Thoracic aorta (tissue), 2 donors: ENCODE measurements around the gene KLRD1. TPM values are rescaled to one million over a fixed set of nuclear protein-coding genes. Genes with fewer than 3 reads are reported as not detected.

Source experiments
- ATAC-seq: fragments of 150-250 bp; one replicate; pipeline ENCODE4 v1.8.0; 2017; ENCODE audit warnings: low read depth; ENCODE audit not compliant: insufficient number of reproducible peaks, low FRiP score
- DNase-seq: peaks from one replicate; pipeline ENCODE4 v3.0.0-alpha.2; 2020; ENCODE audit warnings: low spot score
- H3K27ac ChIP-seq, 2 donors: fragments of 200-600 bp; sonication (generic); 1 replicate in 1 of 2; 2 replicates in 1 of 2; pipeline ENCODE4 v1.5.1; 2016; ENCODE audit warnings: mild to moderate bottlenecking in 2 of 2, moderate library complexity in 2 of 2
- H3K27me3 ChIP-seq: fragments of 200-600 bp; sonication (generic); replicated peaks from 2 replicates; pipeline ENCODE4 v1.6.0; 2016; ENCODE audit warnings: mild to moderate bottlenecking; ENCODE audit not compliant: insufficient read depth
- H3K36me3 ChIP-seq: fragments of 200-600 bp; sonication (generic); one replicate; pipeline ENCODE4 v1.5.1; 2016
- H3K4me1 ChIP-seq, 2 donors: fragments of 200-600 bp; sonication (generic); 1 replicate in 1 of 2; 2 replicates in 1 of 2; pipeline versions ENCODE4 v1.5.1 to v1.6.0; 2016; ENCODE audit warnings: low read depth in 2 of 2, mild to moderate bottlenecking in 1 of 2; ENCODE audit not compliant: control insufficient read depth in 1 of 2
- H3K4me3 ChIP-seq: fragments of 200-600 bp; sonication (generic); 2 replicates; pipeline ENCODE4 v1.5.1; 2016; ENCODE audit warnings: mild to moderate bottlenecking
- H3K9me3 ChIP-seq: fragments of 200-600 bp; sonication (generic); 2 replicates; pipeline ENCODE4 v1.5.1; 2016
- total RNA-seq, 2 donors: library from RNA; depleted of rRNA; stranded (reverse); fragments of >200 nt; gene quantifications; one replicate each; pipeline versions ENCODE4 v1.1.0 to v1.2.3, GENCODE V29; 2016
- TF ChIP-seq, protein P1 (sequence below): fragments of 200-600 bp; sonication (generic); IDR thresholded peaks from one replicate; pipeline ENCODE4 v1.5.1; 2019; ENCODE audit warnings: antibody characterized with exemption

The KLRD1 gene
- total RNA-seq, 2 donors from 2014 or later, result 1.9 to 13.0 TPM

- Histone ChIP-seq H3K27me3 (no peaks in the 10 kb centered on the region), H3K9me3 (no peaks in the 10 kb centered on the region), H3K4me3 (no peak overlapping the region), H3K36me3 (no peaks in the 10 kb centered on the region), H3K27ac (no peak overlapping the region), H3K4me1 (no peaks in the 10 kb centered on the region)
- no peak for ATAC-seq
- TF ChIP-seq, protein P1, sequence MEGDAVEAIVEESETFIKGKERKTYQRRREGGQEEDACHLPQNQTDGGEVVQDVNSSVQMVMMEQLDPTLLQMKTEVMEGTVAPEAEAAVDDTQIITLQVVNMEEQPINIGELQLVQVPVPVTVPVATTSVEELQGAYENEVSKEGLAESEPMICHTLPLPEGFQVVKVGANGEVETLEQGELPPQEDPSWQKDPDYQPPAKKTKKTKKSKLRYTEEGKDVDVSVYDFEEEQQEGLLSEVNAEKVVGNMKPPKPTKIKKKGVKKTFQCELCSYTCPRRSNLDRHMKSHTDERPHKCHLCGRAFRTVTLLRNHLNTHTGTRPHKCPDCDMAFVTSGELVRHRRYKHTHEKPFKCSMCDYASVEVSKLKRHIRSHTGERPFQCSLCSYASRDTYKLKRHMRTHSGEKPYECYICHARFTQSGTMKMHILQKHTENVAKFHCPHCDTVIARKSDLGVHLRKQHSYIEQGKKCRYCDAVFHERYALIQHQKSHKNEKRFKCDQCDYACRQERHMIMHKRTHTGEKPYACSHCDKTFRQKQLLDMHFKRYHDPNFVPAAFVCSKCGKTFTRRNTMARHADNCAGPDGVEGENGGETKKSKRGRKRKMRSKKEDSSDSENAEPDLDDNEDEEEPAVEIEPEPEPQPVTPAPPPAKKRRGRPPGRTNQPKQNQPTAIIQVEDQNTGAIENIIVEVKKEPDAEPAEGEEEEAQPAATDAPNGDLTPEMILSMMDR, result no peak
- DNase-seq, result no peak
Measured at GRCh38 chr12:10278104-10278503, 29.6 kb upstream of the KLRD1 start.

GRCh38 chr12:10279937-10280336 lies 27.7 kb upstream of the KLRD1 start:
- Histone ChIP-seq H3K9me3 (no peaks in the 10 kb centered on the region), H3K27me3 (no peaks in the 10 kb centered on the region), H3K4me3 (no peak overlapping the region), H3K36me3 (no peaks in the 10 kb centered on the region), H3K27ac (no peak overlapping the region), H3K4me1 (no peaks in the 10 kb centered on the region)
- ATAC-seq (no peak), DNase-seq (no peak)
- TF ChIP-seq, protein P1, result no peak

DNA sequence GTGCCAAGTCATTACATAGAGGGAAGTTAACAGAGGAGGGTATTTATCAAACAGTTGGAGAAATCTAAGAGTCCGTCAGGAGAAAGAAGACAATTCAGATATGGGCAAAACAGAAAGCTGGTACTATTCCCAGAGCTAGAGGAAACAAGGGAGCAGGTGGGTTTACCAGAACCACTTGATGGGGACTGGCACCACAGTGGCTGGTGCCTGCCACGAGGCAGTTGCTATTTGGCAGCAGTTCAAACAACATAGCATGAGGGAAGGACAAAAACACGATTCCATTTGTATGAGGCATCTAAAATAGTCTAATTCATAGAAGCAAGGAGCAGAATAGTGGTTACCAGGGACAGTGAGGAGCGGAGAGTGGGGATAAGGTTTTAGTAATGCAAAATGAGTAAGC lies 24.6 kb upstream of the KLRD1 start:
- Histone ChIP-seq H3K27ac (no peak overlapping the region), H3K4me1 (no peaks in the 10 kb centered on the region), H3K36me3 (no peaks in the 10 kb centered on the region), H3K4me3 (no peak overlapping the region), H3K27me3 (no peaks in the 10 kb centered on the region), H3K9me3 (no peaks in the 10 kb centered on the region)
- TF ChIP-seq, protein P1, result no peak
- ATAC-seq, result no peak
- DNase-seq, result no peak

- no peak overlapping the region for H3K4me3 ChIP-seq
- H3K27me3 ChIP-seq, result no peaks in the 10 kb centered on the region
- no peaks in the 10 kb centered on the region for H3K36me3 ChIP-seq
- H3K27ac ChIP-seq, result no peak overlapping the region
- TF ChIP-seq, protein P1, result no peak
- H3K9me3 ChIP-seq, result no peaks in the 10 kb centered on the region
- H3K4me1 ChIP-seq, result no peaks in the 10 kb centered on the region
- no peak for DNase-seq
- no peak for ATAC-seq
Measured at GRCh38 chr12:10285919-10286318, 21.8 kb upstream of the KLRD1 start.

GRCh38 chr12:10289005-10289754 lies 18.5 kb upstream of the KLRD1 start:
- Histone ChIP-seq H3K27ac (no peak overlapping the region), H3K9me3 (no peaks in the 10 kb centered on the region), H3K27me3 (no peaks in the 10 kb centered on the region), H3K36me3 (no peaks in the 10 kb centered on the region), H3K4me1 (no peaks in the 10 kb centered on the region), H3K4me3 (no peak overlapping the region)
- ATAC-seq, result no peak
- TF ChIP-seq, protein P1, result no peak
- no peak for DNase-seq
